ENCODE measurements around the gene FRAT2. TPM values are rescaled to one million over a fixed set of nuclear protein-coding genes. Genes with fewer than 3 reads are reported as not detected.

The FRAT2 gene
- total and polyA plus RNA-seq, 2 of the 13 experiments (the other 11 are each of a cell fraction or from before 2014, with no cell fraction given) = 7.2 to 14.1 TPM

GRCh38 chr10:97334370-97335175 is at the start of gene FRAT2 (continued):
- TF ChIP-seq ZKSCAN5 (CRISPR knock-in tag; IDR thresholded peaks at IDR 0.05) (no peak), ZMYM3 (CRISPR knock-in tag; IDR thresholded peaks at IDR 0.05) (0 out of 2 replicates have a peak, but pooled peaks have one; percentile 10), SAFB2 (CRISPR knock-in tag; IDR thresholded peaks at IDR 0.05; ENCODE audit: borderline replicate concordance, low read depth) (no peak), MXI1 (IDR thresholded peaks at IDR 0.05; ENCODE audit: borderline replicate concordance, low read depth, low read length) (peak; percentile 86), ZBTB14 (CRISPR knock-in tag; IDR thresholded peaks at IDR 0.05) (no peak), ZNF17 (CRISPR knock-in tag; IDR thresholded peaks at IDR 0.05) (no peak), FOXK2 (IDR thresholded peaks at IDR 0.05) (peak; percentile 99), TAF15 (IDR thresholded peaks at IDR 0.05; ENCODE audit: low read depth, low read length, poor library complexity, severe bottlenecking) (peak; percentile 47), ZNF124 (CRISPR knock-in tag; IDR thresholded peaks at IDR 0.05) (0 out of 2 replicates have a peak, but pooled peaks have one; percentile 37), CSRNP1 (CRISPR knock-in tag; IDR thresholded peaks at IDR 0.05) (peak; percentile 67; the same call in 1 of the 2 replicates), ZNF713 (CRISPR knock-in tag; IDR thresholded peaks at IDR 0.05) (peak; percentile 36; the same call in 1 of the 2 replicates), FOSL2 (CRISPR knock-in tag; IDR thresholded peaks at IDR 0.05) (no peak), ZNF841 (CRISPR knock-in tag; IDR thresholded peaks at IDR 0.05; ENCODE audit: borderline replicate concordance) (peak; percentile 50; the same call in 1 of the 2 replicates), HOXA3 (CRISPR knock-in tag; IDR thresholded peaks at IDR 0.05) (peak; percentile 72), ZNF678 (CRISPR knock-in tag; IDR thresholded peaks at IDR 0.05) (peak; percentile 97), RXRB (CRISPR knock-in tag; IDR thresholded peaks at IDR 0.05; ENCODE audit: borderline replicate concordance) (no peak; the same call in 1 of the 2 replicates), HOXA7 (CRISPR knock-in tag; IDR thresholded peaks at IDR 0.05) (0 out of 2 replicates have a peak, but pooled peaks have one; percentile 59), KLF6 (CRISPR knock-in tag; IDR thresholded peaks at IDR 0.05) (peak; percentile 78; the same call in 1 of the 2 replicates)
- TF ChIP-seq, protein P1, sequence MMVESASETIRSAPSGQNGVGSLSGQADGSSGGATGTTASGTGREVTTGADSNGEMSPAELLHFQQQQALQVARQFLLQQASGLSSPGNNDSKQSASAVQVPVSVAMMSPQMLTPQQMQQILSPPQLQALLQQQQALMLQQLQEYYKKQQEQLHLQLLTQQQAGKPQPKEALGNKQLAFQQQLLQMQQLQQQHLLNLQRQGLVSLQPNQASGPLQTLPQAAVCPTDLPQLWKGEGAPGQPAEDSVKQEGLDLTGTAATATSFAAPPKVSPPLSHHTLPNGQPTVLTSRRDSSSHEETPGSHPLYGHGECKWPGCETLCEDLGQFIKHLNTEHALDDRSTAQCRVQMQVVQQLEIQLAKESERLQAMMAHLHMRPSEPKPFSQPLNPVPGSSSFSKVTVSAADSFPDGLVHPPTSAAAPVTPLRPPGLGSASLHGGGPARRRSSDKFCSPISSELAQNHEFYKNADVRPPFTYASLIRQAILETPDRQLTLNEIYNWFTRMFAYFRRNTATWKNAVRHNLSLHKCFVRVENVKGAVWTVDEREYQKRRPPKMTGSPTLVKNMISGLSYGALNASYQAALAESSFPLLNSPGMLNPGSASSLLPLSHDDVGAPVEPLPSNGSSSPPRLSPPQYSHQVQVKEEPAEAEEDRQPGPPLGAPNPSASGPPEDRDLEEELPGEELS (CRISPR knock-in tag; IDR thresholded peaks at IDR 0.05) = peak; percentile 65; the same call in 1 of the 2 replicates
- TF ChIP-seq, protein P2, sequence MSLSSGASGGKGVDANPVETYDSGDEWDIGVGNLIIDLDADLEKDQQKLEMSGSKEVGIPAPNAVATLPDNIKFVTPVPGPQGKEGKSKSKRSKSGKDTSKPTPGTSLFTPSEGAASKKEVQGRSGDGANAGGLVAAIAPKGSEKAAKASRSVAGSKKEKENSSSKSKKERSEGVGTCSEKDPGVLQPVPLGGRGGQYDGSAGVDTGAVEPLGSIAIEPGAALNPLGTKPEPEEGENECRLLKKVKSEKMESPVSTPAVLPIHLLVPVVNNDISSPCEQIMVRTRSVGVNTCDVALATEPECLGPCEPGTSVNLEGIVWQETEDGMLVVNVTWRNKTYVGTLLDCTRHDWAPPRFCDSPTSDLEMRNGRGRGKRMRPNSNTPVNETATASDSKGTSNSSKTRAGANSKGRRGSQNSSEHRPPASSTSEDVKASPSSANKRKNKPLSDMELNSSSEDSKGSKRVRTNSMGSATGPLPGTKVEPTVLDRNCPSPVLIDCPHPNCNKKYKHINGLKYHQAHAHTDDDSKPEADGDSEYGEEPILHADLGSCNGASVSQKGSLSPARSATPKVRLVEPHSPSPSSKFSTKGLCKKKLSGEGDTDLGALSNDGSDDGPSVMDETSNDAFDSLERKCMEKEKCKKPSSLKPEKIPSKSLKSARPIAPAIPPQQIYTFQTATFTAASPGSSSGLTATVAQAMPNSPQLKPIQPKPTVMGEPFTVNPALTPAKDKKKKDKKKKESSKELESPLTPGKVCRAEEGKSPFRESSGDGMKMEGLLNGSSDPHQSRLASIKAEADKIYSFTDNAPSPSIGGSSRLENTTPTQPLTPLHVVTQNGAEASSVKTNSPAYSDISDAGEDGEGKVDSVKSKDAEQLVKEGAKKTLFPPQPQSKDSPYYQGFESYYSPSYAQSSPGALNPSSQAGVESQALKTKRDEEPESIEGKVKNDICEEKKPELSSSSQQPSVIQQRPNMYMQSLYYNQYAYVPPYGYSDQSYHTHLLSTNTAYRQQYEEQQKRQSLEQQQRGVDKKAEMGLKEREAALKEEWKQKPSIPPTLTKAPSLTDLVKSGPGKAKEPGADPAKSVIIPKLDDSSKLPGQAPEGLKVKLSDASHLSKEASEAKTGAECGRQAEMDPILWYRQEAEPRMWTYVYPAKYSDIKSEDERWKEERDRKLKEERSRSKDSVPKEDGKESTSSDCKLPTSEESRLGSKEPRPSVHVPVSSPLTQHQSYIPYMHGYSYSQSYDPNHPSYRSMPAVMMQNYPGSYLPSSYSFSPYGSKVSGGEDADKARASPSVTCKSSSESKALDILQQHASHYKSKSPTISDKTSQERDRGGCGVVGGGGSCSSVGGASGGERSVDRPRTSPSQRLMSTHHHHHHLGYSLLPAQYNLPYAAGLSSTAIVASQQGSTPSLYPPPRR (CRISPR knock-in tag; IDR thresholded peaks at IDR 0.05; ENCODE audit: borderline replicate concordance) = no peak; the same call in 1 of the 2 replicates
